Measurements from ENCODE around the gene E4F1.

DNA sequence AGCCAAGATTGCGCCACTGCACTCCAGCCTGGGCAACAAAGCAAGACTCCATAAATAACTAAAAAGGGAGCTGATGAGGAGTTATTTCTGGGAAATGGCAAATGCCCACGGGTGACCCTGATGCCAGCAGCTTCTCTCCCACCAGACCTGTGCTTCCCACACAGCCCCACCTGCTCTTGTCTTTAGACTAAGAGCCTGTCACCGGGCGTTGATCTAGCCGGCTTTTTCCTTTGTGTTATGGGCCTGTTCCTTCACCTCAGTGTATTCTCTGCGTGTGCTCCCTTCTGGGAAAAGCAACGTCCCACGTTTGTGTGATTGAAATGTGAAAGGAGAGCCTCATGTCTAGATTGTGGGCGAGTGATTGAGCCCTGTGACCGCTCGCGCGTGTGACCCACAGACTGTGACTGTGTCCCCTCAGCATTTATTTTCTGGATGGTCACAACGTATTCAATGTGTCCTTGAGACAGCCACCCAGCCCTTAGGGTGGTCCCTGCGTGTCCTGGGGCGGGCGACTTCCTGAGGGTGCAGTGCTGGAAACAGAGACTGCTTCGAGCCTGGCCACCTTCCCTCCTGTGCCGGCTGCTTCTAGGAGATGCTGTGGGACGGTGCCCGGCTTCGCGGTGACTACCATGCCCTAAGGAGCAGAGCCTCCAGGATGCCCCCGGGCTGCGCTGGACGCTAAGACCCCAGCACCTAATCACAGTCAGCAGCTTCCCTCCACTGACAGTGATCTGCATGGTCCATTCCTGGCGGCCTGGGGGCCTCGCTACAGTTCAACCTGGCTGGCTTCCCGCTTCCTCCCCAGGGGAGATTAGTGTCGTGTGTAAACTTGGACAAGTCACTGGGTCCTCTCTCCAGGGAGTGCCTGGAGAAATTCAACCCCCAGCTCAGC is 52.3 kb downstream of the E4F1 start:
- TF ChIP-seq ZNF274 (IDR thresholded peaks at IDR 0.05; ENCODE audit: low read depth, low read length) (no peak), YY1 (IDR thresholded peaks at IDR 0.05; ENCODE audit: insufficient read depth, insufficient read length) (no peak), SUZ12 (IDR thresholded peaks at IDR 0.05; ENCODE audit: extremely low read depth, insufficient read depth, insufficient read length) (no peak)
